ENCODE results near the gene ZNF148.

ZNF148 gene

DNA sequence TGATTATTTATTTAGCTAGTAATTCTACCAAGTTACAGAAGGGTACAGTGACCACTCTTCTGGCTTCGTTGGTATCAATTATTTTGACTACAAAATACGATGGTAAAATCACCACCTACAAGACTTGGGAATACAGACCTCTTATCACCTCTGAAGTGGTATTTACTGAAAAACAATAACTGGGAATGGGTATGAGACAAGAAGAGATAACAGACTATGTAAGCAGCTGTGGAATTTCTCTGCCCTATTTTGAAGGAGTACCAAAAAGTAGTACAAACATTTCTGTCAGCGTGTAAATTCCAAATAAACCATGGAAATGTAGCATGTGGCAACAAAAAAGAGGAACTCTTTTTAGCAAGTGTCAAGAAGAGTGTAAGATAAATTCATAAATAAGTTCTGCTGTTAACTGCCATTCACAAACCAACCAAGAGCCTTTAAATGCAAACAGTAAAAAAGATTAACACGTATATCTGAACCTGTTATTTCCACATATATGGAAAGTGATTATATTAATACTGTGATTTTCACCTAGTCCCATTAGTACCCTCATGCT is 85.6 kb downstream of the ZNF148 start:
- no peak for DNase-seq (ENCODE audit: low spot score)
- FAIRE-seq: no peak

GRCh38 chr3:125287248-125287647 is 87.9 kb downstream of the ZNF148 start:
- FAIRE-seq: no peak
- DNase-seq (ENCODE audit: low spot score): no peak

- no peak for DNase-seq (ENCODE audit: low spot score)
- FAIRE-seq: no peak
These were observed 93.7 kb downstream of the ZNF148 start for GRCh38 chr3:125281381-125281780.

GRCh38 chr3:125280668-125281361 is 94.3 kb downstream of the ZNF148 start:
- DNase-seq (ENCODE audit: low spot score): no peak
- FAIRE-seq: no peak

DNA sequence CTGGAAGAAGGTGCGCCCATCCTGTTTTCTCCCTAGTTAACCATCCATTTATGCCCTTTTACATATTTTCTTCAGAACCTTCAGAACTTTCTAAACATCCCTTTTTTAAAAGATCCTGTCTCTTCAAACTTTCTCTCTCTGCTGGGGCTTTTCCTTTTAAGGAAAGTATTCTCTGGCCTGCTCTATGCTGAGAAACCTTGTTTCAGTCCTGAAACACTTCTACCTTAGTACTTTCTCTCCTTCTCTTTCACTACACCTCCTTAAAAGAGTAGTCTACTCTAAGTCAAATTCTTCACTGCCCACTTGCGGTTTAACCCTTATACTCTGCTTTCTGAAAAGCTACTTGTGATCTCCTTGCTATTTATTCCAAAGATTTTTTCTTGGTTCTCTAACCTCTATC is 97.0 kb downstream of the ZNF148 start:
- no peak for FAIRE-seq
- DNase-seq (ENCODE audit: low spot score): no peak

DNA sequence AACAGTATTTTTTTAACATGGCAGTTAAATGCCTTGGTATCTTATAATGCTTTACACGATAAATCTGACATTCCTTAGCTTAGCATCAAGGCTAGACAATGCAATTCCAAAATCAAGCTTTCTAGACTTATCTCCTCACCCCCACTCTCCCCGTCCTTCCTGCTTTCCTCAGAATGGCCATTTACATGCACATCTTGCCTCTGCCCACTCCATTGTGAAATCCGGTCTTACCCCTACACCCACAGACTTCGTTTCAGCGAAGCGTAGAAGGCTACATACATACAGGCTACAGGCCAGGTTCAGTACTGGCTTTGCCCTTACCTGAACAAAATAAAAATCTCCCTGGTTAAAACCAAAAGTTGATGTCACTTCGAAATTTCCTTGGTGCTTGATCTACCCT is 104.0 kb downstream of the ZNF148 start:
- no peak for DNase-seq (ENCODE audit: low spot score)
- no peak for FAIRE-seq

GRCh38 chr3:125267460-125267859 is 107.7 kb downstream of the ZNF148 start:
- FAIRE-seq: no peak
- no peak for DNase-seq (ENCODE audit: low spot score)

DNA sequence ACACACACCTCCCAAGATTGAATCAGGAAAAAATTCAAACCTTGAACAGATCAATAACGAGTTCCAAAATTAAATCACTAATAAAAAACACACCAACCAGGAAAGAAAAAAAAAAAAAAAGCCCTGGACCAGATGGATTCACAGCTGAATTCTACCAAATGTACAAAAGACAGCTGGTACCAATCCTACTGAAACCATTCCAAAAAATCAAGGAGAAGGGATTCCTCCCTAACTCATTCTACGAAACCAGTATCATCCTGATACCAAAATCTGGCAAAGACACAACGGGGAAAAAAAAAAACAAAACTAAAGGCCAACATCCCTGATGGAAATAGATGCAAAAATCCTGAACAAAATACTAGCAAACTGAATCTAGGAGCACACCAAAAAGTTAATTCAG is 108.2 kb downstream of the ZNF148 start:
- FAIRE-seq (no peak), DNase-seq (ENCODE audit: low spot score) (no peak)

DNA sequence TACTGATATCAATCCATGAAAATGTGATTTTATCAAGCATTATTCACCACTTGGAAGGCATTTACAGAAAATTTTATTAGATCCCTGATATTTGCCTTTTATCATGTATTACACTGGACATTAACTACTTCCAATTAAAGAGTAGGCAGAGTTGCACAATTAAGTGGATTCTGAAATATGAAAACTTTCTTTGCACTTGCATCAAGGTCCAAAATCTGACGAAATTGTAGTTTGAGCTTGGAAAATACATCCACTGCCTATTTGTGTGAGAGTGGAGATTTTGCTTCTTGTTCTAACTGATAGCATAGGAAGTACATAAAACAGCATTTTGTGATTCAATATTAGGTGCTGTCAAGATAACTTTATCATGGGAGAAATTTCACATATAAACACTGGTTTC is 113.0 kb downstream of the ZNF148 start:
- DNase-seq (ENCODE audit: low spot score) (no peak), FAIRE-seq (no peak)

GRCh38 chr3:125261031-125261430 is 114.1 kb downstream of the ZNF148 start:
- no peak for DNase-seq (ENCODE audit: low spot score)
- no peak for FAIRE-seq

- FAIRE-seq (no peak), DNase-seq (ENCODE audit: low spot score) (no peak)
These were observed 115.0 kb downstream of the ZNF148 start for GRCh38 chr3:125260158-125260557.

DNA sequence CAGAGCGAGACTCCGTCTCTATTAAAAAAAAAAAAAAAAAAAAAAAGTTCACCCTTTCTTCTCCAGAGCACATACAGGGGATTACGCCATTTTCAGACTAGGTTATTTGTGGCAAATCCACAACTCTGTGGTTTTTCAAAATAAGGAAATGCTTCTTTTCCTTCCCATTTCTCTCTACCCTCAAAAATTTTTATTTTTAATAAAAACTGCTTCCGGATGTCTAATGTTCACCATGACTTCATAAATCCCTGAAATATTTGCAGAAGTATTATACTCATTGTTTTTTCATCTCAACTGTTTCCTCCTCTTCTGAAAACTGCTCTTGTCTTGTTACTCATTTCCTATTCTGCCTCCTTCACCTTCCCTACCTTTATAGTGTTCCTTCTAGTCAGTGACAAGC is 117.6 kb downstream of the ZNF148 start:
- no peak for DNase-seq (ENCODE audit: low spot score)
- FAIRE-seq: no peak

DNA sequence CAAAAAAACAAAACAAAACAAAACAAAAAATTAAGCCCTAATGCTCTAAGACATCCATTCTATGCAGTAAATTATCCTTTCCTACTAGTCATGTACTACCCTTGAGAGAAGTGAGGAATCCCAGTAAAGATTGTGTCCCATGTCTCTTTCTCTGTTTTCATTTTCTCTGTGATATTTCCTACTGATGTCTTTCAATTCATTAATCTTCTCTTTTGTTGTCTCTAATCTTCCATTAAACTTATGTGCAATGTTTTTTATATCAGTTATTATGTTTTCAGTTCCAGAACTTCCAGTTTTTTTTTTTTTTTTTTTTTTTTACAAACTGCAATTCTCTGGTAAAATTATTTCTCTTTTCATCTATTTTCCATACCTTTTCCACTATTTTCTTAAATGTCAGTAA is 118.5 kb downstream of the ZNF148 start:
- FAIRE-seq (no peak), DNase-seq (ENCODE audit: low spot score) (no peak)

GRCh38 chr3:125250973-125251372 is 124.2 kb downstream of the ZNF148 start:
- no peak for FAIRE-seq
- no peak for DNase-seq (ENCODE audit: low spot score)

GRCh38 chr3:125246237-125246636 is 128.9 kb downstream of the ZNF148 start:
- DNase-seq (ENCODE audit: low spot score): no peak
- FAIRE-seq: no peak

- no peak for FAIRE-seq
- no peak for DNase-seq (ENCODE audit: low spot score)
These were observed 129.6 kb downstream of the ZNF148 start for GRCh38 chr3:125245521-125245920.

GRCh38 chr3:125240496-125240895 is 134.6 kb downstream of the ZNF148 start:
- DNase-seq (ENCODE audit: low spot score) (no peak), FAIRE-seq (no peak)

DNA sequence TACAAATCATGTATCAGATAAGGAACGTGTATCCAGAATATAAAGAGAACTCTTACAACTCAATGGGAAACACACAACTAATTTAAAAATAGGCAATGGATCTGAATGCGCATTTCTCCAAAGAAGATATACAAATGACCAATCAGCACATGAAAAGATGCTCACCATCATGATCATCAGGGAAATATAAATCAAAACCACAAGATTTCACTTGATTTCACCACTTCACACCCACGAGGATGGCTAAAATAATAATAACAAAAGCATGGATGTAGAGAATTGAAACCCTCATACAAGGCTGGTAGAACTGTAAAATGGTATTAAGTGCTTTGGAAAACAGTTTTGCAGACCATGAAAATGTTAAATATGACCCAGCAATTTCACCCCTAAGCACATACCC is 135.9 kb downstream of the ZNF148 start:
- DNase-seq (ENCODE audit: low spot score): no peak
- FAIRE-seq: no peak

- DNase-seq (ENCODE audit: low spot score) (no peak), FAIRE-seq (no peak)
These were observed 136.4 kb downstream of the ZNF148 start for GRCh38 chr3:125238759-125239158.

DNA sequence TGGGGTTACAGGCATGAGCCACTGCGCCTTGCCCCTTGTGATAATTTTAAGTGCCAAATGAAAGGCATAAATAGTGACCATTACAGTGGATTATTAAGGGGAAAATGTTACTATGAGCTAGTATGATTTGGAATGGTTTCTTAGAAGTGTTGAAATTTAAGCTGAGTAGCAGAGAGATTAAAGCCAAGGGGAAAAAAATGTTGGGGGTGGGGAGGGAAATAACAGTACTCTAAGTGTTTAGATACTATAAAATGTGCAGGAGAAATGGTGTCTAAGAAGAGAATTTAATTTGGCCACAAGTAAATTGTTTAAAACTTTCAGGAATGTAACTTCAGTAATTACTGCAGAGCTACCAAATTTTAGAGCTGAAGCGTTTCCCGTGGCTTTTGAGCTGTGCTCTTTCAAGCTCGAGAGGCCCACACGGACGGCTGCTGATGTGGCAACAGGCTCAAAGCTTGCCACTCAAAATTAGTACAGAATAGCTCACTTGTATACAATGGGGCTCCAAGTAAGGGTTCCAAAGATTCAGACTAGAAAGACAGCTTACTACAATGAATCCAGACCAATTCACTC is 138.7 kb downstream of the ZNF148 start:
- FAIRE-seq (no peak), DNase-seq (ENCODE audit: low spot score) (no peak)

GRCh38 chr3:125234831-125235230 is 140.3 kb downstream of the ZNF148 start:
- no peak for DNase-seq (ENCODE audit: low spot score)
- FAIRE-seq: no peak

- no peak for FAIRE-seq
- no peak for DNase-seq (ENCODE audit: low spot score)
These were observed 142.7 kb downstream of the ZNF148 start for GRCh38 chr3:125232401-125232800.

- DNase-seq (ENCODE audit: low spot score) (no peak), FAIRE-seq (no peak)
These were observed 143.2 kb downstream of the ZNF148 start for GRCh38 chr3:125231895-125232294.
